Measurements from ENCODE around the gene OPN4. TPM values are rescaled to one million over a fixed set of nuclear protein-coding genes. Genes with fewer than 3 reads are reported as not detected.

OPN4 gene
- total RNA-seq, 2 experiments from 2014 or later: not detected

DNA sequence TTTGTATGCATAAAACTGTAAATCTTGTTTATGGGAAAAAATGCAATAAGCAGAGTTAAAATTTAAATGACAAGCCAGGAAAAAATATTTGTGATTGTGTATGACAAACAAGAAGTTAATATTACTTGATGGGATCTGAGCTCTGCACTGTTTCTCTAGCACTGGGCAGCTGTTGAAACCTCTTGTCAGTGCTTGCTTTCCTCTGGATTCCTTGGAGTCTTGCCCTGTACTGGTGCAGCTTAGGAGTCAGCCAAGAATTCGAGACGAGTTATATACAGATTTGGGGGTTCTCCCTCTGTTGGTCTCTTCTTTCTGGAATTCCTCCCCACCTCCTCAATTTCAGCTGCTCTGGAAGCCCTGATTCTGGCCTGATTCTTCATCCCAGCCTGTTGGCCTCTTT, 24.3 kb upstream of the OPN4 start:
- intact Hi-C loops (cut with micrococcal nuclease; ENCODE audit: unreplicated experiment): no loop called here
- no peak for TF ChIP-seq EZH2phosphoT487 (IDR thresholded peaks at IDR 0.05; ENCODE audit: borderline replicate concordance, low read depth, low read length)
- TF ChIP-seq, protein P1, sequence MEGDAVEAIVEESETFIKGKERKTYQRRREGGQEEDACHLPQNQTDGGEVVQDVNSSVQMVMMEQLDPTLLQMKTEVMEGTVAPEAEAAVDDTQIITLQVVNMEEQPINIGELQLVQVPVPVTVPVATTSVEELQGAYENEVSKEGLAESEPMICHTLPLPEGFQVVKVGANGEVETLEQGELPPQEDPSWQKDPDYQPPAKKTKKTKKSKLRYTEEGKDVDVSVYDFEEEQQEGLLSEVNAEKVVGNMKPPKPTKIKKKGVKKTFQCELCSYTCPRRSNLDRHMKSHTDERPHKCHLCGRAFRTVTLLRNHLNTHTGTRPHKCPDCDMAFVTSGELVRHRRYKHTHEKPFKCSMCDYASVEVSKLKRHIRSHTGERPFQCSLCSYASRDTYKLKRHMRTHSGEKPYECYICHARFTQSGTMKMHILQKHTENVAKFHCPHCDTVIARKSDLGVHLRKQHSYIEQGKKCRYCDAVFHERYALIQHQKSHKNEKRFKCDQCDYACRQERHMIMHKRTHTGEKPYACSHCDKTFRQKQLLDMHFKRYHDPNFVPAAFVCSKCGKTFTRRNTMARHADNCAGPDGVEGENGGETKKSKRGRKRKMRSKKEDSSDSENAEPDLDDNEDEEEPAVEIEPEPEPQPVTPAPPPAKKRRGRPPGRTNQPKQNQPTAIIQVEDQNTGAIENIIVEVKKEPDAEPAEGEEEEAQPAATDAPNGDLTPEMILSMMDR (conservative IDR thresholded peaks at IDR 0.05; ENCODE audit: low read length): no peak
- Histone ChIP-seq H3K9me3 (ENCODE audit: low read length) (no peaks in the 10 kb centered on the region), H3K4me3 (ENCODE audit: low read depth, low read length, poor library complexity, severe bottlenecking) (no peak overlapping the region), H3K36me3 (ENCODE audit: insufficient read depth, low read length) (no peaks in the 10 kb centered on the region), H3K79me2 (ENCODE audit: insufficient read depth, low read depth, low read length) (no peaks in the 10 kb centered on the region), H2AFZ (ENCODE audit: low read length) (no peak overlapping the region), H3K9me2 (ENCODE audit: insufficient read depth, low read length) (no peaks in the 10 kb centered on the region), H3K27ac (ENCODE audit: low read depth, low read length, poor library complexity, severe bottlenecking) (no peak overlapping the region), H4K20me1 (ENCODE audit: insufficient read depth, low read length) (no peaks in the 10 kb centered on the region), H3K4me2 (ENCODE audit: low read length) (no peak overlapping the region), H3K4me1 (ENCODE audit: insufficient read depth, low read length, poor library complexity, severe bottlenecking) (no peaks in the 10 kb centered on the region)
- no peak for DNase-seq (ENCODE audit: low spot score)
- no TSS peak for BruUV-seq (replicated peaks)
- ChIA-PET POLR2A (interaction anchor here (0.5 to 1.1 kb wide), 4 partner anchors 15 to 1035 kb away, joined by 3 to 6 read pairs (median 4); no protein-coding TSS in a partner anchor), CTCF (ENCODE audit: unreplicated experiment) (no interaction called here)

DNA sequence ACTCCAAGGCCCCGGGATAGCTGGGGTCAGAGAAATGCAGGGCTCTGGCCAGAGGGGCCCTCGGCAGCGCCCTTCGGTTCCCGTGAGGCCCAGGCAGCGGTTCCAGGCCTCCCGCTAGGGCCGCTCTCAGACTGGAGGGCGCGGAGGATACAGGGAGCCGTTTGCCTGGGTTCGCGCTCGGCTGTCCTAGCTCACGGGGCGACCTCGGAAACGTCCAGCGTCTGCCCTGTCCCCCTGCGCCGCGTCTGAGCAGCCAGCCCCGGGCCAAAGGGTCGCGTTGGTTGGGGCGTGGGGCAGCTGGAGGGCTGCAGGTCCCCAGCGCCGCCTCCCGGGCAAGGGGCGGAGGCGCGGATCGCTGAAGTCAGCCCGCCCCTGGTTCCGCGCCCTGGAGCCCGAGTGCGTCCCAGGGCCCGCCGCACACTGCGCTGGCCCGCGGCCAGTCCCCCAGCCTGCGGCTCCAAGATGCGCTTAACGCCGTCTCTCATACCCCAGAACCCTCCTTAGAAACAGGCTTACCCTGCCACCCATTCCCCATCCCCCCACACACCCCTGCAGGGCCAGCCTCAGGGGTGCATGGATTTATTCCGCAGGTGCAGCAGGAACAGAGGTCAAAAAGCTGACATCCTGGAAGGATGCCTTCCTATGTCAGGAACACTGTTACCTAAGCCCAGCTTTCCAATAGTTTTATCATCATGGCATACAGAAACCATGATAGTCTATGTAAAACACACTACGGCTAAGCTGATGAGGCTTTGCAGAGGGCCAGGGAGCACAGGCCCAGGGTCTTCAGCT, 22.1 kb upstream of the OPN4 start:
- H3K36me3 ChIP-seq (ENCODE audit: insufficient read depth, low read length): no peaks in the 10 kb centered on the region
- no peak overlapping the region for H2AFZ ChIP-seq (ENCODE audit: low read length)
- H3K4me2 ChIP-seq (ENCODE audit: low read length): no peak overlapping the region
- ChIA-PET POLR2A (interaction anchor here (0.6 kb wide), 1 partner anchor 8 kb away, joined by 5 read pairs; no protein-coding TSS in a partner anchor), CTCF (ENCODE audit: unreplicated experiment) (no interaction called here)
- H3K9me3 ChIP-seq (ENCODE audit: low read length): no peaks in the 10 kb centered on the region
- H3K4me1 ChIP-seq (ENCODE audit: insufficient read depth, low read length, poor library complexity, severe bottlenecking): no peaks in the 10 kb centered on the region
- no peaks in the 10 kb centered on the region for H4K20me1 ChIP-seq (ENCODE audit: insufficient read depth, low read length)
- no peak for DNase-seq (ENCODE audit: low spot score)
- no peaks in the 10 kb centered on the region for H3K9me2 ChIP-seq (ENCODE audit: insufficient read depth, low read length)
- no peak overlapping the region for H3K27ac ChIP-seq (ENCODE audit: low read depth, low read length, poor library complexity, severe bottlenecking)
- no TSS peak for BruUV-seq (replicated peaks)
- no peak overlapping the region for H3K4me3 ChIP-seq (ENCODE audit: low read depth, low read length, poor library complexity, severe bottlenecking)
- intact Hi-C loops (cut with micrococcal nuclease; ENCODE audit: unreplicated experiment): no loop called here
- no peaks in the 10 kb centered on the region for H3K79me2 ChIP-seq (ENCODE audit: insufficient read depth, low read depth, low read length)
- no peak for TF ChIP-seq EZH2phosphoT487 (IDR thresholded peaks at IDR 0.05; ENCODE audit: borderline replicate concordance, low read depth, low read length)
- TF ChIP-seq, protein P1 (conservative IDR thresholded peaks at IDR 0.05; ENCODE audit: low read length): no peak

DNA sequence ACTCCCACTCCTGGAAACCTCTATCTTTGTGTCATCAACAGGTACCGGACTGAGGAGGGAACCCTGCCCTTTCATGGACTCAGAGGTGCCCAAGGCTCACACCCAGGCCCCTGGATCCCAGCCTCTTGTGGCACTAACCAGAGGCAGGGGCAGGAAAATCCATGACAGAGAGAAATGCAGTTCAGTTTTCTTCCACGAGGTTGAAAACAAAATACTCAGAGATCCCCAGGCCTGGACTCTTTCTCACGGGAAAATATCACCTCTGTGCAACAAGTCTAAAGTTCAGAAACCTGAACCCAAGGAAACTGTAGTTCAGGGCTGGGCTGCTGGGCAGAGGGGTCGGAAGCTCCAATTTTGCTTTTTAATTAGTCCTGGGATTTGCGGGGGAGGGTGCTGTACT, 21.4 kb upstream of the OPN4 start:
- H3K4me3 ChIP-seq (ENCODE audit: low read depth, low read length, poor library complexity, severe bottlenecking): no peak overlapping the region
- no peaks in the 10 kb centered on the region for H3K36me3 ChIP-seq (ENCODE audit: insufficient read depth, low read length)
- no peaks in the 10 kb centered on the region for H3K4me1 ChIP-seq (ENCODE audit: insufficient read depth, low read length, poor library complexity, severe bottlenecking)
- DNase-seq (ENCODE audit: low spot score): no peak
- intact Hi-C loops (cut with micrococcal nuclease; ENCODE audit: unreplicated experiment): no loop called here
- BruUV-seq (replicated peaks): no TSS peak
- no peaks in the 10 kb centered on the region for H3K79me2 ChIP-seq (ENCODE audit: insufficient read depth, low read depth, low read length)
- ChIA-PET POLR2A (interaction anchor here (0.6 kb wide), 1 partner anchor 9 kb away, joined by 5 read pairs; no protein-coding TSS in a partner anchor), CTCF (ENCODE audit: unreplicated experiment) (no interaction called here)
- no peak overlapping the region for H2AFZ ChIP-seq (ENCODE audit: low read length)
- no peak for TF ChIP-seq EZH2phosphoT487 (IDR thresholded peaks at IDR 0.05; ENCODE audit: borderline replicate concordance, low read depth, low read length)
- TF ChIP-seq, protein P1 (conservative IDR thresholded peaks at IDR 0.05; ENCODE audit: low read length): no peak
- H3K4me2 ChIP-seq (ENCODE audit: low read length): no peak overlapping the region
- H3K9me2 ChIP-seq (ENCODE audit: insufficient read depth, low read length): no peaks in the 10 kb centered on the region
- no peaks in the 10 kb centered on the region for H3K9me3 ChIP-seq (ENCODE audit: low read length)
- H3K27ac ChIP-seq (ENCODE audit: low read depth, low read length, poor library complexity, severe bottlenecking): no peak overlapping the region
- no peaks in the 10 kb centered on the region for H4K20me1 ChIP-seq (ENCODE audit: insufficient read depth, low read length)

All from OCI-LY7 (cell line).